KOPT-K1 (cell line): ENCODE data around the gene PALD1.

Source experiments
- H3K27ac ChIP-seq: fragments of 200-600 bp; sonication (generic); 2 replicates; pipeline ENCODE4 v1.5.1; 2016; ENCODE audit warnings: antibody characterized with exemption, mild to moderate bottlenecking, low read depth, low read length; ENCODE audit not compliant: poor library complexity, severe bottlenecking
- H3K36me3 ChIP-seq: fragments of 200-600 bp; sonication (generic); 2 replicates; pipeline ENCODE4 v1.5.1; 2017; ENCODE audit warnings: antibody characterized with exemption, mild to moderate bottlenecking, low read length, moderate library complexity; ENCODE audit not compliant: insufficient read depth
- H3K9me3 ChIP-seq: fragments of 200-600 bp; sonication (generic); 2 replicates; pipeline ENCODE4 v1.5.1; 2017; ENCODE audit warnings: antibody characterized with exemption, low read length, mild to moderate bottlenecking; ENCODE audit not compliant: insufficient read depth, poor library complexity, severe bottlenecking

PALD1 gene

DNA sequence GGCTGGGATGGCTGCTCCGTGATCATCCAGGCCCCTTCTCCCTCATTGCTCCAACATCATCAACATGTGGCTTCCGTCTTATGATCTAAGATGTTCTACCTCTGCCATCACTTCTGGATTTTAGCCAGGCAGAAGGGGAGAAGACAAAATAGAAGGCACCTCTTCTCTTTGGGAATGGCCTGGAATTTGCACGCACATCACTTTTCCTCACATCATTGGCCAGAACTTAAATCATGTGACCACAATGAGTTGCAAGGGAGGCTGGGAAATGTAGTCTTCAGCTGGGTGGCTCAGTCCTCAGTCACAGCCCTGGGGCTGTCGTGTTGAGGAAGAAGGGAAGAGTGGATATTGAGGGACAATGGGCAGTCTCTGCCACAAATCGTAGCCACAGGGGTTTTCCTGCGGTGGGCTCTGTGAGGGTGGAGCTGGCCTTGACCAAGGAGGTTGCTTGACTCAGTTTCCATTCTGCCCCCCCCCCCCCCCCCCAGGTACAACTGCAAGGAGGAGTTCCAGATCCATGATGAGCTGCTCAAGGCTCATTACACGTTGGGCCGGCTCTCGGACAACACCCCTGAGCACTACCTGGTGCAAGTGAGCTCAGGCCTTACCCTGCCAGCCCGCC is 50.3 kb downstream of the PALD1 start:
- H3K36me3 ChIP-seq, result no peaks in the 10 kb centered on the region
- H3K9me3 ChIP-seq, result no peaks in the 10 kb centered on the region
- H3K27ac ChIP-seq, result no peak overlapping the region

DNA sequence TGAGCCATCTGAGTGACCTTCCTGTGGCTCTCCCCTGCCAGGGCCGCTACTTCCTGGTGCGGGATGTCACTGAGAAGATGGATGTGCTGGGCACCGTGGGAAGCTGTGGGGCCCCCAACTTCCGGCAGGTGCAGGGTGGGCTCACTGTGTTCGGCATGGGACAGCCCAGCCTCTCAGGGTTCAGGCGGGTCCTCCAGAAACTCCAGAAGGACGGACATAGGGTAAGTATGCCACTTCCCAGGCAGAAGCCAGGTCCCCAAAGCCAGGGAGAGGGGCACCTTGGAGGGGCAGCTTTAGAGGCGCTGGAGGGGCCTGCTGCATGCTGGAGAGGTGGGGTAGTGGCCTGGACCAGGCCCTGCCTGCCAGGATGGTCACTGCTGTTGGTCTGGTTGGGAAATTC is 51.3 kb downstream of the PALD1 start:
- H3K36me3 ChIP-seq, result no peaks in the 10 kb centered on the region
- no peaks in the 10 kb centered on the region for H3K9me3 ChIP-seq
- H3K27ac ChIP-seq, result no peak overlapping the region

GRCh38 chr10:70530315-70530714 is 51.7 kb downstream of the PALD1 start:
- H3K27ac ChIP-seq, result no peak overlapping the region
- H3K36me3 ChIP-seq, result no peaks in the 10 kb centered on the region
- H3K9me3 ChIP-seq, result no peaks in the 10 kb centered on the region

- no peaks in the 10 kb centered on the region for H3K9me3 ChIP-seq
- no peaks in the 10 kb centered on the region for H3K36me3 ChIP-seq
- H3K27ac ChIP-seq, result no peak overlapping the region
Measured at GRCh38 chr10:70532554-70533188, 54.1 kb downstream of the PALD1 start.

DNA sequence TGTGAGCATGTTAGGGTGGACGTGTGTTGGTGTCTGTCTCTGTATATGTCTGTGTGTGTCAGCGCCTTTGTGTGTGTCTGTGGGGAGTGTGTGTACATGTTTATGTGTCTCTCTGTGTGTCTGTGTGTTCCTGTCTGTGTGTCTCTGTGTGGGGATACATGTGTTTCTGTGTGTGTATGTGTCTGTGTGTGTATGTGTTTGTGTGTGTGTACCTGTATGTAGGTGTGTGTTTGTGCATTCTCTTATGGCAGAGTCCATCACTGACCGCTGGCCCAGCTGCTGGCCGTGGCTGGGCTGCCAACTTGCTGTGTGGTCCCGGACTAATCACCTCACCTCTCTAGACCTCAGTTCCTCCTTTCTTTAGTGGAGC is 54.6 kb downstream of the PALD1 start:
- no peaks in the 10 kb centered on the region for H3K9me3 ChIP-seq
- H3K27ac ChIP-seq, result no peak overlapping the region
- no peaks in the 10 kb centered on the region for H3K36me3 ChIP-seq

DNA sequence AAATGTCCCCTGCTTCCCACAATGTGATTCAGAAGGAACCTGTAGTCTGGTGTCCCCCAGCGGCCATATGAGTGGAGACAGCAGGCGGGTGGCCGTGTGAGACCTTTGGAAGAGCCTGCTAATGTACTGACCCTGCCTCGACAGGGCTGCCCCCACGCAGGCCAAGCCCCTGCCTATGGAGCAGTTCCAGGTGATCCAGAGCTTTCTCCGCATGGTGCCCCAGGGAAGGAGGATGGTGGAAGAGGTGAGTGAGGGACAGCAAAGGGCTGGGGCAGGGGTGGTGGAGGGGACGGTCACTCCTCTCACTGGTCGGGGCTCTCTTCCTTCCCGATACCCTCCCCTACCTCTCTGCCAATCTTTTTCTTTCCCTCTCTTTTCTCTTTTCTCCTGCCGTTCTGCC is 55.7 kb downstream of the PALD1 start:
- no peak overlapping the region for H3K27ac ChIP-seq
- H3K36me3 ChIP-seq, result no peaks in the 10 kb centered on the region
- H3K9me3 ChIP-seq, result no peaks in the 10 kb centered on the region

DNA sequence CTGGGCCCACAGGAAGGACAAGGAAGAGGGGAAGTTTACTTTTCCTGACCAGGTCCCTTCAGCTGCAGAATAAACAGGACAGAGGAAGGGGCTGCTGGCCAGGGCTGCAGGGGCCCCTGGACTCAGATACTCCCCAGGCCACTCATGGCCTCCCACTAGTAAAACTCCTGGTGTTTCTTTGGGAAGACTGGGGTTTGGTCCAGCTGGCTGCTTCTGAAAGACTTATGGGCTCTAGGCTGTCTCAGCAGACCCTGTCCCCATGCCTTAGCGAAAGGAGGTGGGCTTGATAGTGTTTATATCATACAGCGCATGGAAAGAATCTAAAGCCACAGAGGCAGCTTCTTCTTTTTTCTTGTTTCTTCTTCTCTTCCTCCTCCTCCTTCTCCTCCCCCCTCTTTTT is 56.4 kb downstream of the PALD1 start:
- H3K36me3 ChIP-seq, result no peaks in the 10 kb centered on the region

GRCh38 chr10:70535451-70535850 is 56.9 kb downstream of the PALD1 start:
- Histone ChIP-seq H3K36me3 (no peaks in the 10 kb centered on the region), H3K9me3 (no peaks in the 10 kb centered on the region), H3K27ac (no peak overlapping the region)

More for the DNA sequence above, 56.4 kb downstream of the PALD1 start:
- Histone ChIP-seq H3K9me3 (no peaks in the 10 kb centered on the region), H3K27ac (no peak overlapping the region)

DNA sequence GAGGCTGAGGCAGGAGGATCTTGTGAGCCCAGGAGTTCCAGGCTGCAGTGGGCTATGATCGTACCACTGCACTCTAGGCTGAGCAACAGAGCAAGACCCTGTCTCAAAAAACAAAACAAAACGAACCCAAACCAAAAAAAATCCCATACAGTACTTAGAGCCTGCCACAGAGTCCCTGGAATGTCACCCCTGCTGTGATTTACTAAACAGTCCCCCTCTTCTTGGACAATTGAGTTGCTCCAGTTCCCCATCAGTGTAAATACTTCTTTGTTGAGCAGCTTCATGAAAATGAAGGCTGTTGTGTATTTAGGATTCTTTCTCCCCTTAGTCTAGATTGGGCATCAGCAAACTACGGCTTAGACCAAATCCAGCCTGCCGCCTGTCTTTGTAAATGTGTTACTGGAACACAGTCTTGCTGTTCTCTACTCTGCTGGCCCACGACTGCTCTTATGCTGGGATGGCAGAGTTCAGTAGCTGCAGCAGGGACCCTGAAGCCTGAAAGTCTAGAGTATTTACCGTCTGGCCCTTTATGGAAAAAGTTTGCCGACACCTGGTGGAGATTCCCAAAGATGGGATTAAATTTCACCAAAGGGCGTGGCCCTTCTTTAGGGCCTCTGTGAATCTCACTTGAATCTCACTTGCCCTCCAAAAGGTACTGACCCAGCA is 57.8 kb downstream of the PALD1 start:
- no peak overlapping the region for H3K27ac ChIP-seq
- no peaks in the 10 kb centered on the region for H3K9me3 ChIP-seq
- no peaks in the 10 kb centered on the region; the same call in 1 of the 2 replicates for H3K36me3 ChIP-seq

GRCh38 chr10:70537398-70538194 is 59.0 kb downstream of the PALD1 start:
- Histone ChIP-seq H3K27ac (no peak overlapping the region), H3K9me3 (no peaks in the 10 kb centered on the region), H3K36me3 (no peaks in the 10 kb centered on the region; the same call in 1 of the 2 replicates)

DNA sequence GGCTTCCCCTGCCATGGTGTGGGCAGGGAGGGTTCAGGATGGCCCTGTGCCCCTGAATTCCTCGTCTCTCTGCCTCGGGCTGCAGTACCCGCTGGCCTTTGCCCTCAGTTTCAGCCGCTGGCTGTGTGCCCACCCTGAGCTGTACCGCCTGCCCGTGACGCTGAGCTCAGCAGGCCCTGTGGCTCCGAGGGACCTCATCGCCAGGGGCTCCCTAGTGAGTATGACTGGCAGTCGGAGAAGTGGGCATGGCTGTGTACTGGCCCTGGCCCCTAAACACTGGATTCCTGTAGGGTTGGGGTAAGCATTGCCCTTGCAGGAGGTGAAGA is 59.6 kb downstream of the PALD1 start:
- Histone ChIP-seq H3K27ac (no peak overlapping the region), H3K36me3 (no peaks in the 10 kb centered on the region; the same call in 1 of the 2 replicates), H3K9me3 (no peaks in the 10 kb centered on the region)

GRCh38 chr10:70538731-70539338 is 60.3 kb downstream of the PALD1 start:
- Histone ChIP-seq H3K36me3 (no peaks in the 10 kb centered on the region; the same call in 1 of the 2 replicates), H3K27ac (no peak overlapping the region), H3K9me3 (no peaks in the 10 kb centered on the region)

DNA sequence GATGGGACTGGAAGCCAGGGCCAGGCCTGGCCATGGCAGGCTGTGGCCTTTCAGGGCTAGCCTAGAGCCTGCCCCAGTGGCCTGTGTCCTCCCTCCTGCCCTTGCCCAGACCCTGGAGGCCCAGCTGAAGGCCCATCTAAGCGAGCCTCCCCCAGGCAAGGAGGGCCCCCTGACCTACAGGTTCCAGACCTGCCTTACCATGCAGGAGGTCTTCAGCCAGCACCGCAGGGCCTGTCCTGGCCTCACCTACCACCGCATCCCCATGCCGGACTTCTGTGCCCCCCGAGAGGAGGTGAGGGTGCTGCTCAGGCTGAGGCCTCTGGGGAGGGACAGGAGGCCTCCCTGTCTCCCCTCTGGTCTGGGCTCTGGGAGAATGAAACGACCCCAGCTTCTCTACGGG is 60.9 kb downstream of the PALD1 start:
- H3K27ac ChIP-seq, result no peak overlapping the region
- H3K36me3 ChIP-seq, result no peaks in the 10 kb centered on the region; the same call in 1 of the 2 replicates
- H3K9me3 ChIP-seq, result no peaks in the 10 kb centered on the region

DNA sequence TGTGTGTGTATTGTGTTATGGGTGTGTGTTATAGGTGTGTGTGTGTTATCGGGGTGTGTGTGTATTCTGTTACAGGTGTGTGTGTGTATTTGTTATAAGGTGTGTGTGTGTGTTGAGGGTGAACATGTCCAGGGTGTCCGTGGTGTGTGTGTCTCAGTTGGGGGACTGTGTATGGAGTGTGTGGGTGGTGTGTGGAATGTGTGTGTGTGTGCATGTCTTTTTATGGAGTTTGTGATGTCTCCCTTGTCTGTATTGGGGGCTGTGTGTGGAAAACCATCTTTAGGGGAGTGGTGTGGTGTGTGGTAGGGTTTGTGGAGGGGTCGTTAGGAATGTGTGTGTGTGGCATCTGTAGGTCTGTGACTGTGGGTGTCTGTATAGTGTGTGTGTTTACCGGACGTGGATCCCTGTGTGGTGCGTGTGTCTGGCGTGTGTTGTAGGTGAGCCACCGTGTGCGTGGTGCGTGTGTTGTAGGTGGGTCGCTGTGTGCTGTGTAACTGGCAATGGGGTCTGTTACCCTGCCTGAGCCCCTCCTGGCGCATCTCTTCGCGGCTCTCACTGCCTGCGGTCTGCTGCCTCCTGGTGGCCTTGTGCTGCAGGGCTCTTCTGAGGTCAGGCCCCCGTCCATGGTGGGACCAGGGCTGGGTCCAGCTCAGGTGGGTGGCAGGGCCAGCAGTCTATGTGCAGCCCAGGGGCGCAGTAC is 61.7 kb downstream of the PALD1 start:
- no peaks in the 10 kb centered on the region; the same call in 1 of the 2 replicates for H3K36me3 ChIP-seq
- H3K9me3 ChIP-seq, result no peaks in the 10 kb centered on the region
- no peak overlapping the region for H3K27ac ChIP-seq
